NT2/D1 (cell line): ENCODE measurements around the gene SERPINB1.
"Not testable (repeated sequence)": the region's sequence is repeated elsewhere in the genome, so short reads cannot be mapped to it uniquely, and the experiment has no call there.

ENCODE experiments used
- DNase-seq: peaks from one replicate; pipeline ENCODE4 v3.0.0-alpha.2; 2011; ENCODE audit warnings: low read depth, low spot score
- H3K27me3 ChIP-seq: 2 replicates; pipeline ENCODE4 v1.6.0; 2011; ENCODE audit warnings: mild to moderate bottlenecking; ENCODE audit not compliant: insufficient read length, insufficient read depth
- H3K36me3 ChIP-seq: 2 replicates; pipeline ENCODE4 v1.6.1; 2011; ENCODE audit warnings: mild to moderate bottlenecking, low read length, mixed read lengths; ENCODE audit not compliant: insufficient read depth, insufficient read length
- H3K4me1 ChIP-seq: 2 replicates; pipeline ENCODE4 v1.5.1; 2011; ENCODE audit not compliant: insufficient read depth, insufficient read length
- H3K4me3 ChIP-seq: 2 replicates; pipeline ENCODE4 v1.5.1; 2011; ENCODE audit warnings: low read depth; ENCODE audit not compliant: insufficient read length
- H3K9ac ChIP-seq: 2 replicates; pipeline ENCODE4 v1.6.0; 2011; ENCODE audit warnings: low read depth; ENCODE audit not compliant: insufficient read length
- H3K9me3 ChIP-seq: 2 replicates; pipeline ENCODE4 v1.5.1; 2011; ENCODE audit warnings: mild to moderate bottlenecking, low read length; ENCODE audit not compliant: insufficient read depth
- SUZ12 ChIP-seq: IDR thresholded peaks from 2 replicates; pipeline ENCODE4 v1.6.1; 2011; ENCODE audit not compliant: insufficient read length, insufficient read depth; ENCODE audit errors: extremely low read depth
- YY1 ChIP-seq: IDR thresholded peaks from 2 replicates; pipeline ENCODE4 v1.6.1; 2011; ENCODE audit not compliant: insufficient read length, insufficient read depth
- ZNF274 ChIP-seq: IDR thresholded peaks from 2 replicates; pipeline ENCODE4 v1.6.1; 2011; ENCODE audit warnings: mild to moderate bottlenecking, low read depth, low read length

The SERPINB1 gene

DNA sequence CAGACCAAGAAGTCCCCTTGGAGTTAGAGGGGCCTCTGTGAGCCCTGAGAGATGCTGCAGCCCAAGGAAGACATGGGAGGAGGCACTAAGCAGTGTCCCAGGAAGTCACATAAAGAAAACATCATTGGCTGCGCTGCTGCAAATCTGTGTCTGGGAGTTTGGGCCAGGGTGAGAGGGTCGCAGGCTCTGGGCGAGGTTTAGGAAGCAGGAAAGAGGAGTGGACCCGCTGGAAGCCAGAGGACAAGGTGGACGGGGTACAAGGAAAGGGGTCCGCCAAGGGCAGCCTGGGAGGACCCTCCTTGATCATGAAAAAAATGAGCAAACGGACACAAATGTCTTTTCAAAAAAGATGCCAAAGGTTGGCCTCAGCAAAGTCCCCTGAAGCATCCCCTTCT is 15.5 kb upstream of the SERPINB1 start:
- TF ChIP-seq ZNF274 (no peak), SUZ12 (no peak)
- H3K27me3 ChIP-seq: no peaks in the 10 kb centered on the region
- no peaks in the 10 kb centered on the region for H3K9me3 ChIP-seq
- H3K9ac ChIP-seq: no peak overlapping the region
- peaks cover 2% of the 10 kb centered on the region for H3K4me1 ChIP-seq
- no peak for DNase-seq
- no peaks in the 10 kb centered on the region for H3K36me3 ChIP-seq
- H3K4me3 ChIP-seq: no peak overlapping the region

DNA sequence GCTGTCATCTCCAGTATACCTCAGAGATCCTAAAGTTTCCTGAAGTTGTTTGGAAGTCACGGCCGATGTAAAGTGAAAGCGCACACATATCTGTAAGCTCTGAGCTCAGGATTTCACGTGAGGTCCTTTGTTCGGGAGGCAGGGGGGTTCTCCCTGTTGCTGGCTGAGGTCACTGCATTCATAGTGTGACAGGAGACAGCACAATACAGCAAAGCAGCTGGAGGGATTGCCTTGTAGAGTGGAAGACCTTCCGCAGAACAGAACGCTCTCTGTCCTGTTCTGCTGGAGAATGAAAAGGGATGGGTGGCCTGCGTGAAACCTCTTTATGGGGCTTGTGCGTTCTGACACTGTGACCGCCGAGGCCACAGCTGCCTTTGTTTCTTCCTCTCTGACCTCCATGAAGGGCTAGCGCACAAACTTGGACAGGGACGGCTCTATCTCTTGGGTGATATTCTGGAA is 13.4 kb upstream of the SERPINB1 start:
- Histone ChIP-seq H3K4me3 (no peak overlapping the region), H3K36me3 (no peaks in the 10 kb centered on the region), H3K9me3 (no peaks in the 10 kb centered on the region), H3K4me1 (peaks cover 4% of the 10 kb centered on the region), H3K27me3 (no peaks in the 10 kb centered on the region), H3K9ac (no peak overlapping the region)
- TF ChIP-seq SUZ12: no peak
- no peak for TF ChIP-seq ZNF274
- no peak for TF ChIP-seq YY1
- DNase-seq: no peak

DNA sequence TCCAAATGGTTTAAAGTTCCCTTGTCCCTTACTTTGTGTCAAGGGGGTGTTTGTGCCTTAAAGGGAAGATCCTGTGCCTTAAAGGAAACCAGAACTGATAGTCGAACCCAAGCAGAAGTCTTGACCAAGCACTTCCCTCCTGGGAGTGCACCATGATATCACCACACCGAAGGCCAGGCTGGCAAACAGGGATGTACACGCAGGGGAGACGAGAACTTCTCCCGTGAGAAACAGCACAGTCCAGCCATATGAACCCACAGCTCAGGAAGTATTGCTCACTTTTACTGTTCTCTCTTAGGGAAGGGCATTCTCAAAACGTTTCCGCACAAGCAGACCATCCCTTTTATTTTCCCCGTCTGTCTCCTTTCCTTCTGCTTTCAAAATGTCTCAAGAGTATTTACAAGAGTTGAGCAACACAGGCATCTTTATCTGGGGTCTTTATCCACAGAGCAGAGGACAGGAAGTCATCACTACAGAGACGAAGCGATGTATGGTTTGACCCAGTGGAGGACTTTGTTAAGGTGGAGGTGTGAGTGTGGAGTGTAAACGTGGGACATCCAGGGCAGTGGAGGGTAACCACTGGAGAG is 12.8 kb upstream of the SERPINB1 start:
- H3K4me3 ChIP-seq: no peak overlapping the region
- DNase-seq: no peak
- TF ChIP-seq SUZ12 (no peak), ZNF274 (no peak)
- no peak overlapping the region for H3K9ac ChIP-seq
- peaks cover 4% of the 10 kb centered on the region for H3K4me1 ChIP-seq
- H3K9me3 ChIP-seq: no peaks in the 10 kb centered on the region
- no peaks in the 10 kb centered on the region for H3K36me3 ChIP-seq
- no peaks in the 10 kb centered on the region for H3K27me3 ChIP-seq

- H3K9ac ChIP-seq: no peak overlapping the region
- H3K27me3 ChIP-seq: no peaks in the 10 kb centered on the region
- no peaks in the 10 kb centered on the region for H3K36me3 ChIP-seq
- H3K9me3 ChIP-seq: no peaks in the 10 kb centered on the region
- no peak for TF ChIP-seq YY1
- no peak for TF ChIP-seq ZNF274
- no peak for TF ChIP-seq SUZ12
- H3K4me3 ChIP-seq: no peak overlapping the region
- H3K4me1 ChIP-seq: peaks cover 4% of the 10 kb centered on the region
- no peak for DNase-seq
Observed at GRCh38 chr6:2853769-2854395, 12.2 kb upstream of the SERPINB1 start.

GRCh38 chr6:2853378-2853768 is 11.7 kb upstream of the SERPINB1 start:
- H3K4me1 ChIP-seq, H3K9me3 ChIP-seq, DNase-seq, H3K9ac ChIP-seq, H3K4me3 ChIP-seq, H3K36me3 ChIP-seq, H3K27me3 ChIP-seq: not testable (repeated sequence)

GRCh38 chr6:2852921-2853322 is 11.3 kb upstream of the SERPINB1 start:
- Histone ChIP-seq H3K4me1 (peaks cover 4% of the 10 kb centered on the region), H3K9ac (no peak overlapping the region), H3K27me3 (no peaks in the 10 kb centered on the region), H3K4me3 (no peak overlapping the region), H3K9me3 (no peaks in the 10 kb centered on the region), H3K36me3 (no peaks in the 10 kb centered on the region)
- no peak for DNase-seq
- TF ChIP-seq SUZ12 (no peak), ZNF274 (no peak), YY1 (no peak)

DNA sequence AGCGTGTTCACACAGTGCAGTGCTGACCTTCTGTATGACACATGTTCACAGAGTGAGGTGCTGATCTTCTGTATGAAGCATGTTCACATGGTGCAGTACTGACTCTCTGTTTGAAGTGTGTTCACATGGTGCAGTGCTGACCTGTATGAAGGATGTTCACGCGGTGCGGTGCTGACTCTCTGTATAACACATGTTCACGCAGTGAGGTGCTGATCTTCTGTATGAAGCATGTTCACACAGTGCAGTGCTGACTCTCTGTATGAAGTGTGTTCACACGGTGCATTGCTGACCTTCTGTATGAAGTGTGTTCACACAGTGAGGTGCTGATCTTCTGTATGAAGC is 10.8 kb upstream of the SERPINB1 start:
- TF ChIP-seq YY1 (no peak), ZNF274 (no peak), SUZ12 (no peak)

More for the DNA sequence above, 10.8 kb upstream of the SERPINB1 start:
- Histone ChIP-seq H3K36me3 (no peaks in the 10 kb centered on the region), H3K27me3 (no peaks in the 10 kb centered on the region), H3K9ac (no peak overlapping the region), H3K4me1 (peaks cover 4% of the 10 kb centered on the region), H3K9me3 (no peaks in the 10 kb centered on the region), H3K4me3 (no peak overlapping the region)
- no peak for DNase-seq
